Cerebellar cortex (tissue), 1 donor: Measurements from ENCODE around the gene CTPS2.
A peak's percentile ranks its signal among the peaks of the same experiment; 100 is the strongest.
"Not testable (repeated sequence)": the region's sequence is repeated elsewhere in the genome, so short reads cannot be mapped to it uniquely, and the experiment has no call there.

Source experiments
- DNase-seq: peaks from one replicate; pipeline ENCODE4 v3.0.0-alpha.2; 2015; ENCODE audit warnings: low spot score

Gene CTPS2

GRCh38 chrX:16712548-16713155, at the start of gene CTPS2:
Gene CTPS2, minus strand, starts transcription at chrX:16712669. Its CDS starts 9,767 bp downstream, at chrX:16702902.
- DNase-seq = peak; percentile 43

GRCh38 chrX:16761500-16761899, 49.0 kb upstream of the CTPS2 start:
- not testable (repeated sequence) for DNase-seq

GRCh38 chrX:16756724-16757123, 44.3 kb upstream of the CTPS2 start:
- DNase-seq = no peak

GRCh38 chrX:16754019-16754418, 41.5 kb upstream of the CTPS2 start:
- DNase-seq = no peak

GRCh38 chrX:16750136-16750535, 37.7 kb upstream of the CTPS2 start:
- no peak for DNase-seq

- no peak for DNase-seq
Observed at GRCh38 chrX:16748425-16748824, 36.0 kb upstream of the CTPS2 start.

GRCh38 chrX:16745659-16746058, 33.2 kb upstream of the CTPS2 start:
- DNase-seq = no peak

- no peak for DNase-seq
Observed at GRCh38 chrX:16745102-16745501, 32.6 kb upstream of the CTPS2 start.

GRCh38 chrX:16743604-16744325, 31.3 kb upstream of the CTPS2 start:
- DNase-seq = no peak

- DNase-seq = no peak
Observed at GRCh38 chrX:16739574-16739973, 27.1 kb upstream of the CTPS2 start.

- no peak for DNase-seq
Observed at GRCh38 chrX:16737024-16737423, 24.6 kb upstream of the CTPS2 start.

GRCh38 chrX:16733013-16733412, 20.5 kb upstream of the CTPS2 start:
- DNase-seq = no peak

- DNase-seq = no peak
Observed at GRCh38 chrX:16730450-16730849, 18.0 kb upstream of the CTPS2 start.

GRCh38 chrX:16727637-16728036, 15.2 kb upstream of the CTPS2 start:
- no peak for DNase-seq

GRCh38 chrX:16726347-16726988, 14.0 kb upstream of the CTPS2 start:
- not testable (repeated sequence) for DNase-seq

- no peak for DNase-seq
Observed at GRCh38 chrX:16725072-16725471, 12.6 kb upstream of the CTPS2 start.

GRCh38 chrX:16722481-16722880, 10.0 kb upstream of the CTPS2 start:
- no peak for DNase-seq

- peak; percentile 95 for DNase-seq
Observed at GRCh38 chrX:16719334-16720084, 7.0 kb upstream of the CTPS2 start, which contains the start of gene SYAP1. Gene SYAP1, plus strand, starts transcription at chrX:16719612. Its CDS starts 113 bp downstream, at chrX:16719725.

GRCh38 chrX:16718824-16719333, 6.4 kb upstream of the CTPS2 start:
- no peak for DNase-seq

- not testable (repeated sequence) for DNase-seq
Observed at GRCh38 chrX:16716451-16716850, 4.0 kb upstream of the CTPS2 start.

GRCh38 chrX:16715638-16716037, 3.2 kb upstream of the CTPS2 start:
- not testable (repeated sequence) for DNase-seq

GRCh38 chrX:16714504-16714903, 2.0 kb upstream of the CTPS2 start:
- no peak for DNase-seq
